ENCODE measurements around the gene ARID1A.
"Not testable (repeated sequence)": the region's sequence is repeated elsewhere in the genome, so short reads cannot be mapped to it uniquely, and the experiment has no call there.

Gene ARID1A

DNA sequence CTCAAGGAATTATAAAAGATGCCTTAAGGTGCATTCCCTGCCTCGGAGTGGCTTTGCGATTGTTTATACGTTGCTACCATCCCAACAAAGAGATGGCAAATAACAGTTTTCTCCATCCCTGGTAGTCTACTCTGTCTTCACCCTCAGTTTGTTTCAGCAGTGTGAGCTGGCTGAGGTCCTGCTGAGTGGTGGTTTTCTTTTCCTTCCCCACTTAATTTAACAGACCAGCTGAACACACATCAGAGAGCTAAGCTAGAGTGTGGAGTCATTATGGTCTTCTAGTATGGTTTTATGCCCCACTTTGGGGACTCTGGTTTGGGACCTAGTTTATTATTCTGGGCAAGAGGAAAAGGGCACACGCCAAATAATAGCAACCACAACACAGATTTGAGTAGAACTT lies 94.1 kb downstream of the ARID1A start:
- no peak for DNase-seq

GRCh38 chr1:26790551-26790953 lies 94.7 kb downstream of the ARID1A start:
- DNase-seq, result no peak

GRCh38 chr1:26791148-26791547 lies 95.3 kb downstream of the ARID1A start:
- DNase-seq, result no peak

DNA sequence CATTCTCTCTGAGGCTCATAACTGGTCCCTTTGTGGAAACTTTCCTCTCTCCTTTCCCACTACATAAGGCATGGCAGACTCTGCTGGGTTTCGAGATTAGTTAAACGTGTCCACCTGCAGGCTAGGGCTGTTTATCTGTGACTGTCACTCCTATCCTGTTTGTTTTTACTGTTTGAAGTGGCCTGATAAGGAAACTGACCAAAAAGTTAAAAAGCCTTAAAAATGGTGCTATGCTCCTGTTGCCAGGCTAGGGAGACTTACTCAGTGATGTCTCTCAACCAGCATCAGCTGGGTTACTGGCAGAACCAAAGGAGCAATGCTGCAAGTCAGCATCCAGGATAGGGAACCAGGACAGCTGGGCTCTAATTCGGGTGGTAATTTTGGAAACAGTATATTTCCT lies 95.8 kb downstream of the ARID1A start:
- peak; percentile 52 for DNase-seq

DNA sequence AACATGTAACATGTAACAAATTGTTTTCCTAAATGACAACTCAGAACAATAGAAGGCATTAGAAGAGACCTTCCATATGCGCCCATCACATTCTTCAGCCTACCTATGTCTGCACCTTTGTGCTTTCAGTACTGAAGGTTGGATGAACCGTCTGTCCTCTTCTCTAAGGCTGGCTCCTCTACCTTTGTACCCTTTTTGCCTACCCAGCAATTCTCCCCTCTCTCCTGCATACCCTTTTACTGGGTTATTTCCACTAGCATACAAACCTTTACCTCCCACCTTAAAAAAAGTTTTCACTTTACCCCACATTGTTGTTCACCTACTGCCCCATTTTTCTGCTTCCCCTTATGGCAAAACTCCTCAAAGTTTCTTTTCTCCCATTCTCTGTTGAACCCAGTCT lies 97.1 kb downstream of the ARID1A start:
- DNase-seq, result no peak

- DNase-seq, result no peak
Measured at GRCh38 chr1:26794391-26794790, 98.6 kb downstream of the ARID1A start.

- DNase-seq, result no peak
Measured at GRCh38 chr1:26797627-26798026, 101.8 kb downstream of the ARID1A start.

- DNase-seq, result no peak
Measured at GRCh38 chr1:26799479-26800142, 103.8 kb downstream of the ARID1A start.

GRCh38 chr1:26803932-26804331 lies 108.1 kb downstream of the ARID1A start:
- DNase-seq, result not testable (repeated sequence)

DNA sequence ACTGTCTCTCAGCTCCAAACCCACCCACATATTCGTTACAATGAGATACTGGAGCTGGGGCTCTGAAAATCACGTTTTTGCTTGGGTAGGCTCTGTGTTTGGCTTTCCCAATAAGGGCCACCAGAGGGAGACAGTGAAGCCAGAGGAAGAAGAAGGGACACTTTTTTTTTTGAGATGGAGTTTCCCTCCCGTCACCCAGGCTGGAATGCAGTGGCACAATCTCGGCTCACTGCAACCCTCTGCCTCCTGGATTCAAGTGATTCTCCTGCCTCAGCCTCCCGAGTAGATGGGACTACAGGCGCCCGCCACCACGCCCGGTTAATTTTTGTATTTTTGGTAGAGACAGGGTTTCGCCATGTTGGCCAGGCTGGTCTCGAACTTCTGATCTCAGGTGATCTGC lies 114.3 kb downstream of the ARID1A start:
- peak; percentile 84 for DNase-seq

- DNase-seq, result peak; percentile 17
Measured at GRCh38 chr1:26811057-26811456, 115.2 kb downstream of the ARID1A start.

DNA sequence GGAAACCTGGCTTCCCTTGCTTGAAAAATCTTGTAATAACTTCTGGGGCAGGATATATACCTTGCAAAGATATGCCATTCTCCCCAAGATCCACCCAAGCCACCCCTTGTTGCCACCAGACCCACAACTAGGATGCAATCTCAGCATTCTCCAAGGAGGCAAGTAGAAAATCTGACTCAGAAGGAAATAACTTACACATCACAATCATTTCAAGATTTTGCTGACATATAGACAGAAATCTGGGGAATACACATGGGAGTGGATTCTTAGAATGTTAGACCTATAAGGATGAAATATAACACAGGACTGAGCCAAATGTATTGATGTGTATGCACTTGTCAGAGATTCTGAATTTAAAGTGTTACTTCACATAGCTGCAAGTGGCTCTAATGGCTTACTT lies 115.9 kb downstream of the ARID1A start:
- no peak for DNase-seq

GRCh38 chr1:26814377-26814776 lies 118.6 kb downstream of the ARID1A start:
- DNase-seq, result no peak

GRCh38 chr1:26814893-26815292 lies 119.1 kb downstream of the ARID1A start:
- DNase-seq, result no peak

- DNase-seq, result peak; percentile 86
Measured at GRCh38 chr1:26820784-26821269, 125.0 kb downstream of the ARID1A start.

- DNase-seq, result no peak
Measured at GRCh38 chr1:26822737-26823395, 127.1 kb downstream of the ARID1A start.

DNA sequence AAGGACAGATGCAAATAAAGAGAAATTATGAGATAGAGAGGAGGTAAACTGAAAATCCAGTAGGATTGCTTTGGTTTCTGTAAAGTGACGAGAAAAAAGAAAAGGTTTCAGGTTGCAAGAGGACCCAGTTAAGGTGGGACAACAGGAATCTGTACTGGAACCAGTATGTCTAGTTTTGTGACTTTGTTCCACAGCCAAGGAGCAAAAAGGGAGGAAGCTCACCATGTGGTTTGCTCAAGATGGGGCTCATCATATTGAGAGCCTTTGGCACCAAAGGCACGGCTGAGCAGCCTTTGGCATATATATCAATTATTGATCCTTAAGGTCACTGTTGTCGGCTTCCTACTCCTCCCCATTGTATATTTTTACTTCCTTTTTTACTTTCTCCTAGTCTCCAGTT lies 128.9 kb downstream of the ARID1A start:
- DNase-seq, result no peak

DNA sequence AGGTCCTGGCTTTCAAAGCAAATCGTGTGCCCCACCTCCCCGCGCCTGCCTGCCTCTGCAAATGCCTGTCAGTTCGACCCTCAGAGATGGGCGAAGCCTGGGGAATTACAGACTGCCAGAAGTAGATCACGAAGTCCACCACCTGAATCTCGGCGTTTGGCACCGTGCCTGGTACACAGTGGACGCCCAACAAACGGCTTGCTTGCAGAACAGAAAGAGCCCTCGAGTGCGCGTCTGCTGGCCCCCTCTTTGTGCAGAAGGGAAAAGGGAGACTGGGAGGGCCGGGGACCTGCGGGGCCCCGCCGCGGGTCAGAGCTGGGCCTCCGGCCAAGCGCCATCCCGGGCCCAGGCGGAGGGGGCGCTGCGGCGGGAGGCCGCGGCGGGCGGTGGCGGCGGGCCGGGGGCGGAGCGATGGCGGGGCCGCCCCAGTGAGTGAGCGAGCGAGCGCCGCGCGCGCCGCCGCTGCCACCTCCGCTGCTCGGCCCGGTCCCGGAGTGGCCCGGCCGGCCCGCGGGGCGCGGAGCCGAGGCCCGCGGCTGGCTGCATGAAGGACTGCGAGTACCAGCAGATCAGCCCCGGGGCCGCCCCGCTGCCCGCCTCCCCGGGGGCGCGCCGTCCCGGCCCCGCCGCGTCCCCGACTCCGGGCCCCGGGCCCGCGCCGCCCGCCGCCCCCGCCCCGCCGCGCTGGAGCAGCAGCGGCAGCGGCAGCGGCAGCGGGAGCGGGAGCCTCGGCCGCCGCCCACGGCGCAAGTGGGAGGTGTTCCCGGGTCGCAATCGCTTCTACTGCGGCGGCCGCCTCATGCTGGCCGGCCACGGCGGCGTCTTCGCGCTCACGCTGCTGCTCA lies 130.7 kb downstream of the ARID1A start, which contains the start of gene ZDHHC18:
Gene ZDHHC18, plus strand, starts transcription at position 428 of the 845 bp plus-strand sequence. Its CDS starts 117 bp downstream, at position 545.
- peak; percentile 77 for DNase-seq

- no peak for DNase-seq
Measured at GRCh38 chr1:26827106-26827604, 131.3 kb downstream of the ARID1A start.

GRCh38 chr1:26827663-26828062 lies 131.8 kb downstream of the ARID1A start:
- DNase-seq, result no peak

GRCh38 chr1:26828411-26828991 lies 132.7 kb downstream of the ARID1A start:
- peak; percentile 35 for DNase-seq

- DNase-seq, result no peak
Measured at GRCh38 chr1:26829184-26829911, 133.5 kb downstream of the ARID1A start.

All from OCI-M1 (cell line).